Effector CD8-positive, alpha-beta T cell (primary cell): ENCODE measurements around the gene ABCA12.
"Not testable (repeated sequence)": the region's sequence is repeated elsewhere in the genome, so short reads cannot be mapped to it uniquely, and the experiment has no call there.

Experiments used
- DNase-seq: peaks from one replicate; lab custom pipeline; 2025; lab: John Stamatoyannopoulos, UW
- total RNA-seq, 4 experiments: gene quantifications; one replicate each; lab custom pipeline; 2026; lab: John Stamatoyannopoulos, UW

Gene ABCA12
- 0 to 0.27 (median 0.09) reads per million in 4 experiments for total RNA-seq

- DNase-seq, result no peak
These were observed at the start of gene ABCA12 for GRCh38 chr2:215138479-215138878. Gene ABCA12, minus strand, starts transcription at chr2:215138626. Its CDS starts 418 bp downstream, at chr2:215138208.

- DNase-seq, result no peak
These were observed 49.7 kb upstream of the ABCA12 start for GRCh38 chr2:215188078-215188477.

- DNase-seq, result no peak
These were observed 47.6 kb upstream of the ABCA12 start for GRCh38 chr2:215186021-215186420.

- no peak for DNase-seq
These were observed 39.7 kb upstream of the ABCA12 start for GRCh38 chr2:215178121-215178520.

- no peak for DNase-seq
These were observed 33.4 kb upstream of the ABCA12 start for GRCh38 chr2:215171796-215172195.

GRCh38 chr2:215171151-215171550 lies 32.7 kb upstream of the ABCA12 start:
- DNase-seq, result no peak

- not testable (repeated sequence) for DNase-seq
These were observed 28.1 kb upstream of the ABCA12 start for GRCh38 chr2:215166505-215166904.

- not testable (repeated sequence) for DNase-seq
These were observed 24.9 kb upstream of the ABCA12 start for GRCh38 chr2:215163319-215163718.

- DNase-seq, result no peak
These were observed 22.9 kb upstream of the ABCA12 start for GRCh38 chr2:215161301-215161829.

- no peak for DNase-seq
These were observed 21.7 kb upstream of the ABCA12 start for GRCh38 chr2:215160081-215160480.

GRCh38 chr2:215156453-215156852 lies 18.0 kb upstream of the ABCA12 start:
- no peak for DNase-seq

- DNase-seq, result no peak
These were observed 11.5 kb upstream of the ABCA12 start for GRCh38 chr2:215149894-215150293.

- no peak for DNase-seq
These were observed 11.1 kb upstream of the ABCA12 start for GRCh38 chr2:215149486-215149885.

- no peak for DNase-seq
These were observed 10.6 kb upstream of the ABCA12 start for GRCh38 chr2:215149060-215149459.

- DNase-seq, result no peak
These were observed 7.2 kb upstream of the ABCA12 start for GRCh38 chr2:215145611-215146010.

- DNase-seq, result no peak
These were observed 5.9 kb upstream of the ABCA12 start for GRCh38 chr2:215144106-215144875.

- no peak for DNase-seq
These were observed 5.0 kb upstream of the ABCA12 start for GRCh38 chr2:215143458-215143857.

GRCh38 chr2:215141706-215142105 lies 3.3 kb upstream of the ABCA12 start:
- no peak for DNase-seq

- no peak for DNase-seq
These were observed 1.8 kb upstream of the ABCA12 start for GRCh38 chr2:215140166-215140707.

GRCh38 chr2:215137741-215138340 lies 585 bp downstream of the ABCA12 start:
- DNase-seq, result no peak

GRCh38 chr2:215137329-215137686 lies 1.1 kb downstream of the ABCA12 start:
- DNase-seq, result no peak

GRCh38 chr2:215136669-215137328 lies 1.6 kb downstream of the ABCA12 start:
- DNase-seq, result no peak
